Lung (tissue), 14 donors: ENCODE measurements around the gene CFC1. TPM values are rescaled to one million over a fixed set of nuclear protein-coding genes. Genes with fewer than 3 reads are reported as not detected.
"Not testable (repeated sequence)": the region's sequence is repeated elsewhere in the genome, so short reads cannot be mapped to it uniquely, and the experiment has no call there.

Experiments
- ATAC-seq: fragments of 200-7000 bp; cut with Tn5 transposase; one replicate; pipeline ENCODE4 v1.9.1; 2020; ENCODE audit warnings: moderate number of reproducible peaks; ENCODE audit not compliant: insufficient read depth, low FRiP score
- DNase-seq, 3 donors: peaks; one replicate each; pipeline ENCODE4 v3.0.0-alpha.2; 2013 to 2017
- H3K27ac ChIP-seq, 2 donors: one replicate each; pipeline ENCODE4 v1.5.1; 2013; ENCODE audit warnings: mild to moderate bottlenecking in 2 of 2, moderate library complexity in 2 of 2, control low read depth in 1 of 2, inconsistent platforms in 1 of 2, low read depth in 1 of 2, low read length in 1 of 2
- H3K27me3 ChIP-seq, 3 donors: one replicate each; pipeline ENCODE4 v1.5.1; 2013; ENCODE audit warnings: low read length in 2 of 3; ENCODE audit not compliant: control insufficient read depth in 3 of 3, insufficient read depth in 3 of 3
- H3K36me3 ChIP-seq, 4 donors: one replicate each; pipeline ENCODE4 v1.5.1; 2013; ENCODE audit warnings: low read length in 4 of 4, mild to moderate bottlenecking in 1 of 4, moderate library complexity in 1 of 4; ENCODE audit not compliant: control insufficient read depth in 4 of 4, insufficient read depth in 4 of 4
- H3K4me1 ChIP-seq, 5 donors: one replicate each; pipeline ENCODE4 v1.5.1; 2013; ENCODE audit warnings: low read length in 5 of 5, mild to moderate bottlenecking in 2 of 5, moderate library complexity in 1 of 5; ENCODE audit not compliant: control insufficient read depth in 5 of 5, insufficient read depth in 5 of 5
- H3K4me3 ChIP-seq: one replicate; pipeline ENCODE4 v1.5.1; 2013; ENCODE audit warnings: mild to moderate bottlenecking, control low read depth, moderate library complexity
- H3K9ac ChIP-seq, 2 donors: one replicate each; pipeline ENCODE4 v1.5.1; 2013; ENCODE audit warnings: low read length in 2 of 2, control low read depth in 1 of 2; ENCODE audit not compliant: insufficient read depth in 1 of 2
- H3K9me3 ChIP-seq, 4 donors: one replicate each; pipeline ENCODE4 v1.5.1; 2013; ENCODE audit warnings: low read length in 3 of 4, mild to moderate bottlenecking in 1 of 4, moderate library complexity in 1 of 4; ENCODE audit not compliant: control insufficient read depth in 4 of 4, insufficient read depth in 3 of 4
- WGBS, 2 donors: extraction: QIAGEN DNeasy Blood & Tissue Kit; methylation state at CpG; one replicate each; pipeline ENCODE4 v1.1.7; 2013; 5-methylcytosine and 5-hydroxymethylcytosine counted together
- long read RNA-seq, 5 donors: transcript quantifications; one replicate each; lab custom pipeline, GENCODE V29; 2026
- polyA plus RNA-seq, 2 donors: library from polyadenylated mRNA; stranded (reverse); fragments of 200-250 nt; gene quantifications; one replicate each; pipeline ENCODE4 v1.2.1, GENCODE V29; 2013
- total RNA-seq, 2 donors: library from RNA; depleted of rRNA in 1 of 2; stranded (reverse); fragments of >200 nt in 1 of 2; gene quantifications; one replicate each; pipeline ENCODE4 v1.2.1, GENCODE V29; 2014 to 2021
- donor health status: Bipolar disorder and iron deficiency.
- donor health status: healthy.
- donor health status: DM: yes; HTN: yes; CAD: no.

Gene CFC1
- 1 to 10 TPM in 1 of 2 donors, not detected in 1; 9.1 TPM for total RNA-seq
- 1 to 10 TPM in 1 of 2 donors, under 1 TPM in 1; 0.19 to 1.3 TPM for polyA plus RNA-seq
- long read RNA-seq, donor 1, partial matches to known transcripts: 0 of 3 reads
- long read RNA-seq, donor 1, other reads (novel, unspliced or antisense): 0 of 3 reads
- long read RNA-seq, donor 2: 0 reads
- long read RNA-seq, donor 3, partial matches to known transcripts: 0 of 3 reads
- long read RNA-seq, donor 3, other reads (novel, unspliced or antisense): 0 of 3 reads
- long read RNA-seq, donor 4, partial matches to known transcripts: 0 of 4 reads
- long read RNA-seq, donor 4, other reads (novel, unspliced or antisense): 0 of 4 reads
- long read RNA-seq, donor 5, partial matches to known transcripts: 0 of 3 reads
- long read RNA-seq, donor 5, other reads (novel, unspliced or antisense): 0 of 3 reads

DNA sequence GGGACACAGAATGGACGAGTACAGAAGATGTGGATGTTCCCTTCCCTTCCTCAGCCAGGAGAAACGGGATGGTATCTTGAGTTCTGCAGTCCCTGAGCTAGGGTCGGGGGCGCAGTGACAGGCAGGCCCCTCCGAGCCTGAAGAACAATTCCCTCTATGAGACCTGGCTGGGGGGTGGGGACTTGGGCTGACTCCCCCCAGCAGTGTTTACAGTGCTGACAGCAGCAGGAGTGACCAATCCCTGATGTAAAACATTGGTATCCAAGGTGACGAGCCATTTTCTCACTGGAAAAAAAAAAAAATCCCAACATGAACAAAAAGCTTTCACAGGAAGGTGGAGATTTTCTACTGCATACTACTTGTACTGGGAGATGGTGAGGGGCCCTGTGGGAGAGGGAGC is at the start of gene CFC1:
Gene CFC1, minus strand, starts transcription at position 183 of the 400 bp plus-strand sequence. CDS start 288 bp downstream, outside the sequence.
- H3K4me1 ChIP-seq, H3K36me3 ChIP-seq, H3K9me3 ChIP-seq, H3K27ac ChIP-seq, ATAC-seq, H3K9ac ChIP-seq, H3K27me3 ChIP-seq, H3K4me3 ChIP-seq, DNase-seq: not testable (repeated sequence)
- WGBS, 2 donors: no CpG with 5 or more reads among the region's 6 CpGs

DNA sequence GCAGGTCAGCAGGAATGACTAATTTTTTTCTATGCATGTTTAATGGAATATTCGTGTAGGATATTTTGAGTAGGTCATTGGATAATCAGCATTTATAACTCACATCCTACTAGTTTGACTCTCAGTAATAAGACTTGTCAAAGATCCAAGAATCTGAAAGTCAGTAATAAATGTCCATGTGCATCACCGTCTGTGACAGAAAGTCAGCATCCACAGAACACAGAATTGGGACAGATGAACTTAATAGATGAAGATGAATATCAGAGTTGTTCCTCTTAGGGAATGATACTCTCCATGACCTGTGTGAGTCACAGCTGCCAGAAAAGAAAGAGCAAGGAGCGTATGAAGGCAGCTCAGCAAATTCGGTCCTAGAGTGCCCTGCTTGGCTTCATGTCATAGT is 42.3 kb upstream of the CFC1 start:
- H3K9me3 ChIP-seq, ATAC-seq, H3K36me3 ChIP-seq, DNase-seq, H3K4me1 ChIP-seq, H3K27me3 ChIP-seq, H3K27ac ChIP-seq, H3K4me3 ChIP-seq, H3K9ac ChIP-seq: not testable (repeated sequence)
- WGBS, 2 donors: 69 to 78% methylated on average over 4 of the region's 4 CpGs

- H3K36me3 ChIP-seq, H3K9ac ChIP-seq, H3K9me3 ChIP-seq, ATAC-seq, H3K27ac ChIP-seq, H3K4me3 ChIP-seq, DNase-seq, H3K4me1 ChIP-seq, H3K27me3 ChIP-seq: not testable (repeated sequence)
- 81 to 100% methylated on average over 2 of the region's 2 CpGs for WGBS, 2 donors
These were observed 39.6 kb upstream of the CFC1 start for GRCh38 chr2:130638973-130639372.

DNA sequence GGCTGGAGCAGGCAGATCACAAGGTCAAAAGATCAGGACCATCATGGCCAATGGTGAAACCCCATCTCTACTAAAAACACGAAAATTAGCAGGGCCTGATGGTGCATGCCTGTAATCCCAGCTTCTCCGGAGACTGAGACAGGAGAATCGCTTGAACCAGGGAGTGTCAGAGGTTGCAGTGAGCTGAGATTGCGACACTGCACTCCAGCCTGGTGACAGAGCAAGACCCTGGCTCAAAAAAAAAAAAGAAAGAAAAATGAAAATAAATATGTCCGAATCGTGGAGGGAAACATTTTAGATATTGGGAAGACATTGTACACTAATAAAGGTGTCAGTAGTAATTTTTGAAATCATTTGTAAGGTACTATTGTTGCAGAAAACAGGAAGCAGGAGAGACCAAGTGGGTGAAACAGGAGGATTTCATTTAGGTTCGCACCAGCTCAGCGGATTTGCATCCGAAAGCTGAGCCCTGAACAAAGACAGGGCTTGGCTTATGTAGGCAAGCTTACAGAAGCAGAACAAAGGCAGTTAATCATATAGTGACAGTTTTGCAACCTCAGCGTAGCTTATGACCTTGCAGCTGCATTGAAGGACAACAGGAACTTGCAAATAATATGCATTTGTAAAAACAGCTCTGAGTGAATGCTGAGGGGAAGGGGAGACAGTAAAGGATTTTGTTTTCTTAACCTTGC is 29.6 kb upstream of the CFC1 start:
- H3K27ac ChIP-seq, H3K4me1 ChIP-seq, DNase-seq, H3K4me3 ChIP-seq, H3K27me3 ChIP-seq, H3K9me3 ChIP-seq, H3K9ac ChIP-seq, ATAC-seq, H3K36me3 ChIP-seq: not testable (repeated sequence)
- 85 to 88% methylated on average over 9 of the region's 10 CpGs for WGBS, 2 donors

DNA sequence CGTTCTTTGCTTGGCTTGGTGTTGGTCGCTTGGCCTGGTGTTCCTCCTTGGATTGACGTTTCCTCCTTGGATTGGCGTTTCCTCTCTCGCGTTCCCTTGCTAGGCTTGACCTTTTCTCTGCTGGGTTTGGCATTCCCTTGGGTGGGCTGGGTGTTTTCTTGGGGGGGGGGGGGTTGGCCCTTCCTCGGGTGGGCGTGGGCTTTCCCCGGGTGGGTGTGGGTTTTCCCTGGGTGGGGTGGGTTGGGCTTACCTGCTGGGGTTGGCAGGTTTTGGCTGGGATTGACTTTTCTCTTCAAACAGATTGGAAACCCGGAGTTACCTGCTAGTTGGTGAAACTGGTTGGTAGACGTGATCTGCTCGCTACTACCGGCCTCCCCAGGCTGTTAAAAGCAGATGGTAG is 11.8 kb upstream of the CFC1 start, which contains the start of gene POTEJ:
Gene POTEJ, plus strand, starts transcription at position 301 of the 400 bp plus-strand sequence. Its CDS starts 93 bp downstream, at position 394.
- H3K9ac ChIP-seq, H3K4me3 ChIP-seq, H3K36me3 ChIP-seq, H3K27ac ChIP-seq, H3K27me3 ChIP-seq, H3K4me1 ChIP-seq, H3K9me3 ChIP-seq, ATAC-seq, DNase-seq: not testable (repeated sequence)
- 90 to 100% methylated on average over 1 to 3 of the region's 13 CpGs for WGBS, 2 donors

- not testable (repeated sequence) for H3K27me3 ChIP-seq, H3K4me1 ChIP-seq, DNase-seq, H3K27ac ChIP-seq, H3K9ac ChIP-seq, H3K9me3 ChIP-seq, ATAC-seq, H3K36me3 ChIP-seq, H3K4me3 ChIP-seq
- 83 to 93% methylated on average over 13 of the region's 15 CpGs for WGBS, 2 donors
These were observed 11.1 kb upstream of the CFC1 start for GRCh38 chr2:130610486-130610885.

DNA sequence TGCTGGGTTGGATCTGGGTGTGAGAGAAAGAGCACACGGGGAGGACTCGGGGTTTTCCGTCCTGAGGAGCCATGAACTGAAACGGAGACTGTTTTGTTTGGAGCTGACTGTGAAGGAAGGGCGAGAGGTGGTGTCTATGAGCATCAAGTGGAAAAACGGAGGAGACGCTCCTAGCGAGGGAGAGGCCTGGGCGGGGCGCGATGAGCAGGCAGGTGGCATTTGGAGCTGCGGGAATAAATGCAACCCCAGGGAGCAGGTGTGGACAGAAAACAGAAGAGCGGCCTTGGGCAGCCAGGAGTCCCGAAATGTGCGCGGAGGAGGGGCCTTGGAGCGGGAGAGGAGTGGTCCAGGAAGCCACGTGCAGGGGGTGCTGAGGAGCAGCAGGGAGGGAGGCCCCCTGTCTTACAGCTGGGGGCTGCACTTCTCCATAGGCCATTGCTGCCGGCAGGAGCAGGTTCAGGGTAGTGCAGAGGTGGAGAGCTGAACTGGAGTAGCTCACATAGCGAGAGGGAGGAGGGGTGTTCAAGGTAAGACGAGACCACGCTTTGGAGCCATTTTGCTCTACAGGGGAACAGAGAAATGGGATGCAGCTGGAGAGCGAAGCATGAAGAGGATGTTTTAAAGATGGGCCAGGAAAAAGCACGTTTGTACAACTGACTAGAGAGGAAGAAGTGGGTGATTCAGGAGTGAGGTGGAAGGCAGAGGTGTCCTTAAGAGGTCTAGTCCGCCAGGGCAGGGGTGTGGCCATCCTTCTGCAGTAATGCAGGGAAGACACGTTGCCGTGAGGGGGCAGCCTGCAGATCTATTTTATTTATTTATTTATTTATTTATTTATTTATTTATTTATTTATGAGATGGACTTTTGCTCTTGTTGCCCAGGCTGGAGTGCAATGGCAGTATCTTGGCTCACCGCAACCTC is 9.9 kb upstream of the CFC1 start:
- H3K9me3 ChIP-seq, DNase-seq, H3K27ac ChIP-seq, ATAC-seq, H3K36me3 ChIP-seq, H3K9ac ChIP-seq, H3K27me3 ChIP-seq, H3K4me3 ChIP-seq, H3K4me1 ChIP-seq: not testable (repeated sequence)
- 48 to 58% methylated on average over 3 to 4 of the region's 28 CpGs for WGBS, 2 donors
